Measurements from ENCODE around the gene EIF3I. TPM values are rescaled to one million over a fixed set of nuclear protein-coding genes. Genes with fewer than 3 reads are reported as not detected.
A peak's percentile ranks its signal among the peaks of the same experiment; 100 is the strongest.

The EIF3I gene
- total and polyA plus RNA-seq, 2 experiments from 2014 or later, result 228 to 274 TPM

- Mint-ChIP-seq H3K27me3 (ENCODE audit: insufficient read depth, low read depth, poor library complexity) (peaks cover 7% of the 10 kb centered on the region), H3K36me3 (ENCODE audit: low read depth) (no peaks in the 10 kb centered on the region), H3K9me3 (no peaks in the 10 kb centered on the region), H3K4me3 (no peak overlapping the region), H3K27ac (no peak overlapping the region), H3K4me1 (peaks cover 13% of the 10 kb centered on the region)
- no peaks in the 10 kb centered on the region for H3K27me3 ChIP-seq (ENCODE audit: insufficient read depth)
- DNase-seq (ENCODE audit: low spot score) (no peak), ATAC-seq (no peak)
- 0 out of 2 replicates have a peak, but pooled peaks cover 6% of the 10 kb centered on the region for H3F3A ChIP-seq (replicated peaks; ENCODE audit: low read depth)
- no peaks in the 10 kb centered on the region for H4K20me1 ChIP-seq (replicated peaks; ENCODE audit: insufficient read depth)
- no peak overlapping the region for H3K4me2 ChIP-seq
- H3K79me2 ChIP-seq (replicated peaks; ENCODE audit: insufficient read depth), result no peaks in the 10 kb centered on the region
- H3K4me3 ChIP-seq, result no peak overlapping the region
- H3K27ac ChIP-seq (ENCODE audit: low read depth), result no peak overlapping the region
- peak overlapping the region; percentile 44; the same call in 1 of the 2 replicates for H2AFZ ChIP-seq
- TF ChIP-seq CTCF (conservative IDR thresholded peaks at IDR 0.05; ENCODE audit: low read depth in 2 of 2) (no peak), JUNB (IDR thresholded peaks at IDR 0.05; ENCODE audit: unreplicated experiment) (no peak), ZNF331 (CRISPR knock-in tag; IDR thresholded peaks at IDR 0.05; ENCODE audit: low read depth) (no peak), STAT1 (IDR thresholded peaks at IDR 0.05; ENCODE audit: unreplicated experiment) (no peak), EZH2phosphoT487 (IDR thresholded peaks at IDR 0.05; ENCODE audit: unreplicated experiment) (no peak), ZNF462 (CRISPR knock-in tag; IDR thresholded peaks at IDR 0.05) (no peak), POLR2AphosphoS5 (IDR thresholded peaks at IDR 0.05; ENCODE audit: low read depth) (no peak), EZH2 (IDR thresholded peaks at IDR 0.05; ENCODE audit: low read depth, unreplicated experiment) (no peak), NANOG (IDR thresholded peaks at IDR 0.05; ENCODE audit: borderline replicate concordance) (no peak), ZNF114 (CRISPR knock-in tag; IDR thresholded peaks at IDR 0.05) (no peak)
- no peaks in the 10 kb centered on the region for H3K36me3 ChIP-seq (ENCODE audit: insufficient read depth)
- no peaks in the 10 kb centered on the region for H3K9me2 ChIP-seq (ENCODE audit: insufficient read depth)
- no peaks in the 10 kb centered on the region for H3K4me1 ChIP-seq (ENCODE audit: insufficient read depth)
Observed at GRCh38 chr1:32263744-32264143, 41.5 kb downstream of the EIF3I start.

Data from GM23338 (cell line).